Pancreas (tissue), 10 donors: ENCODE data around the gene PITPNB. TPM values are rescaled to one million over a fixed set of nuclear protein-coding genes. Genes with fewer than 3 reads are reported as not detected.

Source experiments
- ATAC-seq, 4 donors: fragments of 200-7000 bp; cut with Tn5 transposase; one replicate each; pipeline versions ENCODE4 v1.8.0 to v1.9.1; 2020; ENCODE audit warnings: mild to moderate bottlenecking in 4 of 4, moderate library complexity in 4 of 4
- DNase-seq, 6 donors: peaks; one replicate each; pipeline ENCODE4 v3.0.0-alpha.2; 2020
- FAIRE-seq: peaks from 2 replicates; lab custom pipeline; 2012; peaks lifted over from hg19 to GRCh38; lab: Jason Lieb, UNC
- H3K27ac ChIP-seq, 4 donors: fragments of 200-600 bp; sonication (generic); 1 replicate in 3 of 4; 2 replicates in 1 of 4; pipeline versions ENCODE4 v1.5.0 to v1.8.0; 2020
- H3K27me3 ChIP-seq, 4 donors: fragments of 200-600 bp; one replicate each; pipeline ENCODE4 v1.8.0; 2021
- H3K36me3 ChIP-seq, 3 donors: fragments of 200-600 bp; sonication (generic) in 1 of 3; one replicate each; pipeline versions ENCODE4 v1.5.0 to v1.8.0; 2020 to 2021
- H3K4me1 ChIP-seq, 3 donors: fragments of 200-600 bp; one replicate each; pipeline ENCODE4 v1.8.0; 2021
- H3K4me3 ChIP-seq, 4 donors: fragments of 200-600 bp; sonication (generic) in 2 of 4; one replicate each; pipeline versions ENCODE4 v1.5.0 to v1.8.0; 2020 to 2021
- H3K9me3 ChIP-seq, 4 donors: fragments of 200-600 bp; one replicate each; pipeline ENCODE4 v1.8.0; 2021
- CTCF ChIP-seq, 4 donors: fragments of 200-600 bp; sonication (generic) in 3 of 4; IDR thresholded peaks; one replicate each; pipeline versions ENCODE4 v1.5.0 to v1.8.0; 2021; ENCODE audit warnings: antibody characterized with exemption in 4 of 4
- WGBS, 2 donors: extraction: QIAGEN DNeasy Blood & Tissue Kit; methylation state at CpG; one replicate each; pipeline ENCODE4 v1.1.7; 2013; 5-methylcytosine and 5-hydroxymethylcytosine counted together
- intact Hi-C, 3 donors: fragments of 100-400 bp; cut with DNase I; formaldehyde crosslinking; loops; one replicate each; pipeline versions ENCODE4 v1.11.1 to v1.14.2; 2022
- polyA plus RNA-seq, 2 donors: library from polyadenylated mRNA; stranded (reverse); fragments of 200-250 nt; gene quantifications; one replicate each; pipeline ENCODE4 v1.2.3, GENCODE V29; 2013
- total RNA-seq, 6 donors: library from RNA; stranded (reverse); fragmentation: NEBNext Ultra II Directional in 4 of 6; extraction: Animal tissue kit (Norgen Biotek cat#: 25700) in 4 of 6; gene quantifications; one replicate each; pipeline versions ENCODE4 v1.2.1 to v1.2.4, GENCODE V29; 2021 to 2023
- donor health status: healthy with polysubstance abuse.
- donor health status: DM: no; HTN: no; CAD: no; lungs with moderate emphysema.
- donor health status: DM: no; HTN: no; CAD: no.
- donor health status: control.
- donor health status: control.
- donor health status: Bipolar disorder and iron deficiency.
- donor health status: DM: yes; HTN: yes; CAD: no.
- donor health status: DM: no; HTN: no; CAD: no.
- donor health status: DM: no; HTN: no; CAD: no.
- donor health status: DM: yes; HTN: yes; CAD: no.

Gene PITPNB
- total and polyA plus RNA-seq, 8 donors: 14.3 to 38.0 (median 26.2) TPM

GRCh38 chr22:27811778-27812177 is 107.3 kb downstream of the PITPNB start:
- Histone ChIP-seq H3K4me3 (no peak overlapping the region), H3K9me3 (no peaks in the 10 kb centered on the region), H3K27ac (no peak overlapping the region), H3K36me3 (no peaks in the 10 kb centered on the region), H3K27me3 (no peaks in the 10 kb centered on the region), H3K4me1 (no peaks in the 10 kb centered on the region)
- ATAC-seq: no peak
- TF ChIP-seq CTCF (IDR thresholded peaks at IDR 0.05): no peak
- FAIRE-seq: no peak
- no peak for DNase-seq
- intact Hi-C loops: no loop called here
- 91 to 100% methylated on average over 3 of the region's 3 CpGs for WGBS, 2 donors

- peak; percentile 58 to 85 (median 80) for ATAC-seq
- no peak for TF ChIP-seq CTCF (IDR thresholded peaks at IDR 0.05)
- Histone ChIP-seq H3K4me3 (no peak overlapping the region), H3K36me3 (no peaks in the 10 kb centered on the region), H3K9me3 (no peaks in the 10 kb centered on the region), H3K27me3 (no peaks in the 10 kb centered on the region), H3K4me1 (no peaks in the 10 kb centered on the region), H3K27ac (no peak overlapping the region)
- WGBS, 2 donors: 46 to 49% methylated on average over 15 of the region's 15 CpGs
- intact Hi-C loops: no loop called here
- no peak for FAIRE-seq
- DNase-seq: peak in 4 of 6 donors; percentile 35 to 65 (median 41)
These were observed 108.4 kb downstream of the PITPNB start for GRCh38 chr22:27810609-27811151.

GRCh38 chr22:27809700-27810608 is 109.1 kb downstream of the PITPNB start:
- no peaks in the 10 kb centered on the region for H3K9me3 ChIP-seq
- ATAC-seq (peak in 1 of 4 donors; percentile 24), DNase-seq (no peak), FAIRE-seq (no peak)
- no peak overlapping the region for H3K4me3 ChIP-seq
- H3K27me3 ChIP-seq: no peaks in the 10 kb centered on the region
- H3K36me3 ChIP-seq: no peaks in the 10 kb centered on the region
- H3K4me1 ChIP-seq: no peaks in the 10 kb centered on the region
- TF ChIP-seq CTCF (IDR thresholded peaks at IDR 0.05): no peak
- intact Hi-C loops: loop anchor here in 2 of 3 donors (10.0 kb wide), 2 partner anchors 1055 to 1125 kb away; no protein-coding TSS in a partner anchor
- 55 to 62% methylated on average over 16 to 17 of the region's 17 CpGs for WGBS, 2 donors
- no peak overlapping the region for H3K27ac ChIP-seq

- Histone ChIP-seq H3K4me3 (no peak overlapping the region), H3K4me1 (no peaks in the 10 kb centered on the region), H3K9me3 (no peaks in the 10 kb centered on the region), H3K27ac (no peak overlapping the region), H3K27me3 (no peaks in the 10 kb centered on the region), H3K36me3 (no peaks in the 10 kb centered on the region)
- WGBS, 2 donors: 25 to 30% methylated on average over 5 of the region's 5 CpGs
- DNase-seq: no peak
- FAIRE-seq: no peak
- intact Hi-C loops: loop anchor here in 2 of 3 donors (10.0 kb wide), 2 partner anchors 1054 to 1124 kb away; no protein-coding TSS in a partner anchor
- no peak for ATAC-seq
- TF ChIP-seq CTCF (IDR thresholded peaks at IDR 0.05): no peak
These were observed 109.8 kb downstream of the PITPNB start for GRCh38 chr22:27809226-27809603.
